Measurements from ENCODE around the gene MCRIP2.

DNA sequence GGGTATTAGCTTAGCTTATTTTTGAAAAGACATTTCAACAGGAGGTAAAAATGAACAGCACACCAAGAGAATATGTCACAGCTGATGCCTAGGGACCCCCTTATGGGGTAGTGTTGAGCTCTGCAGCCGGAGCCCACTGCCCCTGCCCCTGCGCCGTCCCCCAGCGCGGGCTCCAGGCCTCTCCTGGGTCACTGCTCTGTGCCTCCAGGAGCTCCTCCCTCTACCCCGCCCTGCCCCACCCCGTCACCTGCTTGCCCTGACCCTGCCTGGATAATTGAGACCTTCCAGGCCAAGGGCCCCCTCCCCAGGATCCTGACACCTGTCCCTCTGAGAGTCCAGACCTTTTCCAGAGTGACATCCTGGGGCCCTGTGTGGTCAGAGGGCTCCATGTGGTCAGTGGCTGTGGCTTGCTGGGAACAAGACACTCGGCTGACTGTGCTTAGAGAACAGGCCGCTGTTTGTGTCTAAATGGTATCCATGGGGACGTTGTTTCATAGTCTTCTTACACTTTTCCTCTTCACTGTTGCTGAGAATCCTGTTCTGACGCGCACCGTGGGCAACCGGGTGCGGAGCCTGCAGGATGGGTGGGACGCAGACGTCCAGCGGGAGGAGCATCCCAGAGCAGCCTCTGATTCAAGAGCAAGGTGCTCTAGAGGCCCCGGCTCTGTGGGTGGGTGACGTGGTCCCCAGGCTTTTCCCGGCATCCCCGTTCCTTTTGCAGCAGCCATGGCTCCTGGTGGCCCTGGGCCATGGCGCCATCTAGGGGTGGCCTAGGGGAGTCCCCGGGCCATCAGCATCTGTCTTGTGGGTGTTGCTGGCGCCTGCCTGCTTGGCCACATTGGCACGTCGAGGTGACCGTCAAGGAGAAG is 30.9 kb upstream of the MCRIP2 start:
- TF ChIP-seq, protein P1, sequence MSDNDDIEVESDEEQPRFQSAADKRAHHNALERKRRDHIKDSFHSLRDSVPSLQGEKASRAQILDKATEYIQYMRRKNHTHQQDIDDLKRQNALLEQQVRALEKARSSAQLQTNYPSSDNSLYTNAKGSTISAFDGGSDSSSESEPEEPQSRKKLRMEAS (IDR thresholded peaks at IDR 0.05) = no peak
- TF ChIP-seq, protein P2, sequence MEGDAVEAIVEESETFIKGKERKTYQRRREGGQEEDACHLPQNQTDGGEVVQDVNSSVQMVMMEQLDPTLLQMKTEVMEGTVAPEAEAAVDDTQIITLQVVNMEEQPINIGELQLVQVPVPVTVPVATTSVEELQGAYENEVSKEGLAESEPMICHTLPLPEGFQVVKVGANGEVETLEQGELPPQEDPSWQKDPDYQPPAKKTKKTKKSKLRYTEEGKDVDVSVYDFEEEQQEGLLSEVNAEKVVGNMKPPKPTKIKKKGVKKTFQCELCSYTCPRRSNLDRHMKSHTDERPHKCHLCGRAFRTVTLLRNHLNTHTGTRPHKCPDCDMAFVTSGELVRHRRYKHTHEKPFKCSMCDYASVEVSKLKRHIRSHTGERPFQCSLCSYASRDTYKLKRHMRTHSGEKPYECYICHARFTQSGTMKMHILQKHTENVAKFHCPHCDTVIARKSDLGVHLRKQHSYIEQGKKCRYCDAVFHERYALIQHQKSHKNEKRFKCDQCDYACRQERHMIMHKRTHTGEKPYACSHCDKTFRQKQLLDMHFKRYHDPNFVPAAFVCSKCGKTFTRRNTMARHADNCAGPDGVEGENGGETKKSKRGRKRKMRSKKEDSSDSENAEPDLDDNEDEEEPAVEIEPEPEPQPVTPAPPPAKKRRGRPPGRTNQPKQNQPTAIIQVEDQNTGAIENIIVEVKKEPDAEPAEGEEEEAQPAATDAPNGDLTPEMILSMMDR (IDR thresholded peaks at IDR 0.05; ENCODE audit: low read depth, low read length, missing input control) = peak; percentile 72
- TF ChIP-seq SP1 (IDR thresholded peaks at IDR 0.05) (no peak), TAF1 (conservative IDR thresholded peaks at IDR 0.05) (no peak), REST (IDR thresholded peaks at IDR 0.05) (no peak), GABPA (IDR thresholded peaks at IDR 0.05 in 1 of 2, conservative IDR thresholded peaks at IDR 0.05 in 1 of 2) (no peak), YY1 (IDR thresholded peaks at IDR 0.05) (no peak)
